HCT116 (cell line): ENCODE results near the gene ASAP2. TPM values are rescaled to one million over a fixed set of nuclear protein-coding genes. Genes with fewer than 3 reads are reported as not detected.

Experiments
- ATAC-seq: fragments of 200-7000 bp; cut with Tn5 transposase; 2 replicates; pipeline ENCODE4 v1.9.1; 2020; ENCODE audit warnings: mild to moderate bottlenecking, moderate library complexity
- BruUV-seq: library from RNA; stranded (reverse); fragments of 400-500 nt; replicated peaks from 2 replicates; lab custom pipeline; 2021; lab: Mats Ljungman, UMichigan
- CTCF ChIA-PET: fragments of 300-600 bp; sonication (Branson Sonifier 250); formaldehyde crosslinking; loops from one replicate; lab custom pipeline; 2021; ENCODE audit warnings: antibody characterized with exemption; lab: Charles Lee
- POLR2A ChIA-PET: fragments of 300-600, 350-600 bp; sonication (Branson Sonifier 250); formaldehyde crosslinking; loops from one replicate; lab custom pipeline; 2021; ENCODE audit warnings: antibody characterized with exemption; lab: Charles Lee
- RAD21 ChIA-PET, 2 experiments: fragments of 300-600 bp; sonication (Branson Sonifier 250); formaldehyde crosslinking; loops; one replicate each; lab custom pipeline; 2023; ENCODE audit warnings: low total read pairs in 2 of 2; ENCODE audit not compliant: uncharacterized antibody in 2 of 2, unreplicated experiment in 2 of 2, low non-redundant PET in 1 of 2; lab: Charles Lee
- DNase-seq: peaks from one replicate; pipeline ENCODE4 v3.0.0-alpha.2; 2010; ENCODE audit warnings: low read depth, low spot score
- H2AFZ ChIP-seq: fragments of 200-600 bp; shearing (Covaris generic), sonication (generic); 2 replicates; pipeline ENCODE4 v1.6.1; 2017; ENCODE audit warnings: low read depth, mixed run types, mixed read lengths, antibody characterized with exemption, low read length; ENCODE audit not compliant: poor library complexity, severe bottlenecking
- H3K27ac ChIP-seq: 2 replicates; pipeline ENCODE4 v1.5.1; 2012; ENCODE audit warnings: low read depth, low read length
- H3K27me3 ChIP-seq: fragments of 200-600 bp; sonication (generic); 2 replicates; pipeline ENCODE4 v1.6.1; 2016; ENCODE audit warnings: mixed run types, low read length, mixed read lengths; ENCODE audit not compliant: insufficient read depth
- H3K36me3 ChIP-seq, 2 experiments: fragments of 200-500 bp in 1 of 2; fragments of 200-600 bp in 1 of 2; sonication (Bioruptor generic) in 1 of 2; sonication (generic) in 1 of 2; 2 replicates each; pipeline versions ENCODE4 v1.5.1 to v1.6.1; 2014 to 2016; ENCODE audit warnings: low read length in 2 of 2, inconsistent platforms in 1 of 2, mixed read lengths in 1 of 2, mixed run types in 1 of 2; ENCODE audit not compliant: insufficient read depth in 2 of 2, control insufficient read depth in 1 of 2
- H3K4me1 ChIP-seq, 2 experiments: fragments of 200-600 bp in 1 of 2; sonication (generic) in 1 of 2; 2 replicates each; pipeline versions ENCODE4 v1.5.1 to v1.6.1; 2012 to 2017; ENCODE audit warnings: low read length in 2 of 2, inconsistent platforms in 1 of 2, mild to moderate bottlenecking in 1 of 2, mixed read lengths in 1 of 2, mixed run types in 1 of 2, moderate library complexity in 1 of 2; ENCODE audit not compliant: insufficient read depth in 2 of 2, control insufficient read depth in 1 of 2
- H3K4me2 ChIP-seq: fragments of 200-600 bp; sonication (generic); 2 replicates; pipeline ENCODE4 v1.6.1; 2017; ENCODE audit warnings: mixed run types, low read length, mixed read lengths
- H3K4me3 ChIP-seq, 2 experiments: fragments of 200-600 bp in 1 of 2; sonication (generic) in 1 of 2; replicated peaks in 1 of 2; 2 replicates each; pipeline ENCODE4 v1.5.1; 2011 to 2016; ENCODE audit warnings: low read length in 2 of 2, control low read depth in 1 of 2, low read depth in 1 of 2, mild to moderate bottlenecking in 1 of 2, mixed read lengths in 1 of 2, mixed run types in 1 of 2
- H3K79me2 ChIP-seq: fragments of 200-600 bp; sonication (generic); 2 replicates; pipeline ENCODE4 v1.6.1; 2017; ENCODE audit warnings: mild to moderate bottlenecking, mixed run types, low read length, moderate library complexity, mixed read lengths; ENCODE audit not compliant: insufficient read depth
- H3K9ac ChIP-seq: fragments of 200-600 bp; sonication (generic); 2 replicates; pipeline ENCODE4 v1.6.1; 2016; ENCODE audit warnings: low read length, mixed read lengths
- H3K9me2 ChIP-seq: fragments of 200-600 bp; sonication (generic), shearing (Covaris generic); 2 replicates; pipeline ENCODE4 v1.6.1; 2017; ENCODE audit warnings: mixed run types, mild to moderate bottlenecking, moderate library complexity; ENCODE audit not compliant: insufficient read depth
- H3K9me3 ChIP-seq, 2 experiments: fragments of 200-500 bp in 1 of 2; fragments of 200-600 bp in 1 of 2; sonication (Bioruptor generic) in 1 of 2; sonication (generic) in 1 of 2; 2 replicates each; pipeline ENCODE4 v1.6.1; 2014 to 2017; ENCODE audit warnings: low read length in 2 of 2, mixed read lengths in 2 of 2, inconsistent platforms in 1 of 2, low read depth in 1 of 2, mild to moderate bottlenecking in 1 of 2, mixed run types in 1 of 2, moderate library complexity in 1 of 2; ENCODE audit not compliant: control insufficient read depth in 1 of 2, insufficient read depth in 1 of 2
- H4K20me1 ChIP-seq: fragments of 200-600 bp; sonication (generic), shearing (Covaris generic); 2 replicates; pipeline ENCODE4 v1.6.1; 2017; ENCODE audit warnings: mixed run types, mild to moderate bottlenecking, moderate library complexity; ENCODE audit not compliant: insufficient read depth
- ATF3 ChIP-seq: IDR thresholded peaks from 2 replicates; pipeline ENCODE4 v1.6.1; 2012
- CBX3 ChIP-seq: IDR thresholded peaks from 2 replicates; pipeline ENCODE4 v1.6.1; 2012; ENCODE audit warnings: low read depth
- ELF1 ChIP-seq: IDR thresholded peaks from 2 replicates; pipeline ENCODE4 v1.6.1; 2012; ENCODE audit warnings: low read depth, borderline replicate concordance
- EZH2 ChIP-seq: fragments of 200-600 bp; sonication (generic); IDR thresholded peaks from 2 replicates; pipeline ENCODE4 v1.6.1; 2017; ENCODE audit warnings: antibody characterized with exemption, mixed run types
- EZH2phosphoT487 ChIP-seq: fragments of 200-600 bp; IDR thresholded peaks from 2 replicates; pipeline ENCODE4 v1.6.1; 2018; ENCODE audit warnings: antibody characterized with exemption, borderline replicate concordance
- MAX ChIP-seq: IDR thresholded peaks from 2 replicates; pipeline ENCODE4 v1.6.1; 2012
- POLR2A ChIP-seq: IDR thresholded peaks from 2 replicates; pipeline ENCODE4 v1.7.0; 2011; ENCODE audit warnings: borderline replicate concordance; ENCODE audit not compliant: insufficient read depth, insufficient read length; ENCODE audit errors: extremely low read depth
- POLR2AphosphoS5 ChIP-seq: IDR thresholded peaks from 2 replicates; pipeline ENCODE4 v1.6.1; 2011; ENCODE audit warnings: mild to moderate bottlenecking, low read depth, low read length, moderate library complexity
- REST ChIP-seq: IDR thresholded peaks from 2 replicates; pipeline ENCODE4 v1.6.1; 2012; ENCODE audit warnings: low read depth
- SIN3A ChIP-seq: IDR thresholded peaks from 2 replicates; pipeline ENCODE4 v1.6.1; 2012; ENCODE audit warnings: low read depth
- SP1 ChIP-seq: IDR thresholded peaks from 2 replicates; pipeline ENCODE4 v1.6.1; 2012; ENCODE audit warnings: low read depth
- TCF7L2 ChIP-seq: IDR thresholded peaks from 2 replicates; pipeline ENCODE4 v1.7.0; 2011; ENCODE audit warnings: borderline replicate concordance, inconsistent platforms; ENCODE audit not compliant: insufficient read depth, insufficient read length; ENCODE audit errors: extremely low read depth
- YY1 ChIP-seq: IDR thresholded peaks from 2 replicates; pipeline ENCODE4 v1.6.1; 2011; ENCODE audit warnings: low read length, low read depth, moderate library complexity, mild to moderate bottlenecking; ENCODE audit not compliant: insufficient replicate concordance; ENCODE audit errors: extremely low read depth
- intact Hi-C: fragments of 100-400 bp; cut with micrococcal nuclease; formaldehyde crosslinking; loops from 2 replicates; pipeline ENCODE4 v1.10.0; 2022
- total RNA-seq: library from RNA; stranded (reverse); gene quantifications from one replicate; pipeline ENCODE4 v1.2.1, GENCODE V29; 2021; ENCODE audit not compliant: unreplicated experiment

Gene ASAP2
- total RNA-seq, 1 experiment from 2014 or later: 16.5 TPM

- TF ChIP-seq YY1: no peak
- no peak for TF ChIP-seq EZH2phosphoT487
- TF ChIP-seq EZH2: no peak
- no peak for TF ChIP-seq ELF1
- TF ChIP-seq, all 23 proteins: peak for 0
Observed at GRCh38 chr2:9203006-9203405, 3.6 kb upstream of the ASAP2 start (continued).

GRCh38 chr2:9203876-9204275 is 2.7 kb upstream of the ASAP2 start:
- BruUV-seq: no TSS peak
- DNase-seq: no peak
- Histone ChIP-seq H3K27me3 (no peaks in the 10 kb centered on the region), H4K20me1 (peaks cover 5% of the 10 kb centered on the region; the same call in 1 of the 2 replicates), H3K36me3 (no peaks in the 10 kb centered on the region), H3K27ac (no peak overlapping the region), H3K79me2 (peaks cover 17% of the 10 kb centered on the region), H3K4me1 (peaks cover 7 to 19% of the 10 kb centered on the region in 2 experiments; a peak in 3 of 4 replicates), H3K9me3 (no peaks in the 10 kb centered on the region), H3K4me3 (no peak overlapping the region), H2AFZ (no peak overlapping the region), H3K9ac (no peak overlapping the region)
- intact Hi-C loops: no loop called here
- POLR2A ChIA-PET: no interaction called here
- RAD21 ChIA-PET: no interaction called here
- TF ChIP-seq CBX3: no peak
- no peak for TF ChIP-seq EZH2phosphoT487
- TF ChIP-seq POLR2AphosphoS5: no peak
- TF ChIP-seq SP1: no peak
- no peak for TF ChIP-seq TCF7L2
- TF ChIP-seq ATF3: no peak
- TF ChIP-seq MAX: no peak
- TF ChIP-seq REST: no peak
- no peak for TF ChIP-seq POLR2A
- no peak for TF ChIP-seq SIN3A
- TF ChIP-seq, all 23 proteins: peak for 0
- Histone ChIP-seq H3K4me2 (no peak overlapping the region), H3K9me2 (no peaks in the 10 kb centered on the region)
- no peak for ATAC-seq
- CTCF ChIA-PET: interaction anchor here (1.6 kb wide), 1 partner anchor 130 kb away, joined by 5 read pairs; no protein-coding TSS in a partner anchor
